Stimulated activated naive CD4-positive, alpha-beta T cell treated with Interleukin-2 at 50 U/mL for 16 hours (primary cell): ENCODE measurements around the gene ELSPBP1.
"Not testable (repeated sequence)": the region's sequence is repeated elsewhere in the genome, so short reads cannot be mapped to it uniquely, and the experiment has no call there.

ENCODE experiments used
- DNase-seq: peaks from one replicate; lab custom pipeline; 2025; lab: John Stamatoyannopoulos, UW

Gene ELSPBP1

GRCh38 chr19:48041877-48042580 lies 47.6 kb downstream of the ELSPBP1 start:
- DNase-seq, result no peak

- DNase-seq, result no peak
Measured at GRCh38 chr19:48043675-48044258, 49.3 kb downstream of the ELSPBP1 start, which contains the start of gene CABP5. CABP5 (minus strand) TSS chr19:48044079; CDS start chr19:48043922, 157 bp downstream.

GRCh38 chr19:48044561-48044960 lies 50.1 kb downstream of the ELSPBP1 start:
- DNase-seq, result no peak

- DNase-seq, result no peak
Measured at GRCh38 chr19:48051335-48052033, 57.1 kb downstream of the ELSPBP1 start.

GRCh38 chr19:48053076-48053475 lies 58.6 kb downstream of the ELSPBP1 start:
- DNase-seq, result no peak

- no peak for DNase-seq
Measured at GRCh38 chr19:48053856-48054255, 59.4 kb downstream of the ELSPBP1 start.

- DNase-seq, result no peak
Measured at GRCh38 chr19:48059331-48059730, 64.9 kb downstream of the ELSPBP1 start.

- DNase-seq, result no peak
Measured at GRCh38 chr19:48060381-48060780, 65.9 kb downstream of the ELSPBP1 start.

- no peak for DNase-seq
Measured at GRCh38 chr19:48061401-48062344, 67.2 kb downstream of the ELSPBP1 start.

- no peak for DNase-seq
Measured at GRCh38 chr19:48064509-48064908, 70.1 kb downstream of the ELSPBP1 start.

GRCh38 chr19:48069435-48069834 lies 75.0 kb downstream of the ELSPBP1 start:
- DNase-seq, result no peak

- not testable (repeated sequence) for DNase-seq
Measured at GRCh38 chr19:48070177-48070769, 75.8 kb downstream of the ELSPBP1 start.
